GM19193 (cell line): ENCODE measurements around the gene MRPS26.

Source experiments
- POLR2A ChIP-seq: IDR thresholded peaks from 4 replicates; pipeline ENCODE4 v1.6.1; 2011; ENCODE audit not compliant: insufficient read depth, insufficient read length; ENCODE audit errors: extremely low read depth

Gene MRPS26

DNA sequence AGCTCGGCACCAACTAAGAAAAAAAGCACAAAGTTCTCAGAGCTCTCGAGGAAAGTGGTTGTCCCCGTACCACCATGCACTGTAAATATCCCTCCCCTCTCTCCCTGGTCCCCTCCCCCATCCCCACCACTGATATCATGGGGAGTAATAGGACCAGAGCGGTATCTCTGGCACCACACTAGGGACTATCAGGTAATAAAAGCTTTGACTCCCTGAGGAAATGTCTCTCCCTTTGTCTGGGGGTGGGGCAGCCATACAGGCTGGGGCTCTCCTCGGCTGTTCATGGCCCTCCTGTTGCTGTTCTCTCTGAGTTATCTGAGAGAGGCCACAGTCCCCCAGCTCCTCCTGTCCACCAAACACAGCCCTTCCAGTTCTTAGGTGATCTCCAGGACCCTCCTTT, 7.4 kb upstream of the MRPS26 start:
- TF ChIP-seq POLR2A = no peak

DNA sequence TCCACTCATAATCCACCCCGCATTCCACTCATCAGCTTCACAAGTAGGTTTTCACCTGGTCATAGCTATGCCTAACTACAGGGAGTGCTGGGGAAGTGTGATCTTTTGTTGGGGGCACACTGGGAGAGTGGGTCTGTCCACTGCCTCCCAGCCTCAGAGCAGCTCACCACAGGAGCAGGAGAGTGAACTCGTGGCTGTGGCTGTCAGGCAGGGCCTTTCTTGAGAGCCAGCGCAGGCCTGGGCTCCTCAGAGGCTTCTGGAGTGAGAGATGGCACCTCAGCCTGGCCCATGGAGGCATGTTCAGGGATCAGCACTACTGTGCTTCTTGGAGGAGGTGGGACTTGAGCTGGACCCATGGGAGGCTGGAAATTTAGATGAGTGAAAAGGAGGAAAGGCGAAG, 6.4 kb upstream of the MRPS26 start:
- TF ChIP-seq POLR2A = no peak

DNA sequence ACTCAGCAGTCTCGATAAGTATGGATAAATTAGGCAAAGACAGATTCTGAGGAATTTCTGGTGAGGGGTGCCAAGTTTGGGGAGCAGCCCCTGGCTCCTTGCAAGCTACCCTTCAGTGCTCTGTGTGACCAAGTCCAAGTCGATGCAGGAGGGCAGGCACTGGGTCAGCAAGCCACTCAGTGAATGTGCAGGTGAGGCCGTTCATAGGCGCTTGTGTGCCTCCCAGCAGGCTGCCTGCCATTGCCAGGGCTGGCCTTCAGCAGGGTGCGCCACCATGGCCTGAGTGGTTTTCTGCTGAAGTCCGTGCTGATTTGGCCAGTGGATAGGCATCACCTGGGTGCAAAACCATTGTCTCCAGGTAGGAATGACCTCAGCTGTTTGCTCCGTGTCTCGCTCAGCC, 5.8 kb upstream of the MRPS26 start:
- TF ChIP-seq POLR2A = no peak

DNA sequence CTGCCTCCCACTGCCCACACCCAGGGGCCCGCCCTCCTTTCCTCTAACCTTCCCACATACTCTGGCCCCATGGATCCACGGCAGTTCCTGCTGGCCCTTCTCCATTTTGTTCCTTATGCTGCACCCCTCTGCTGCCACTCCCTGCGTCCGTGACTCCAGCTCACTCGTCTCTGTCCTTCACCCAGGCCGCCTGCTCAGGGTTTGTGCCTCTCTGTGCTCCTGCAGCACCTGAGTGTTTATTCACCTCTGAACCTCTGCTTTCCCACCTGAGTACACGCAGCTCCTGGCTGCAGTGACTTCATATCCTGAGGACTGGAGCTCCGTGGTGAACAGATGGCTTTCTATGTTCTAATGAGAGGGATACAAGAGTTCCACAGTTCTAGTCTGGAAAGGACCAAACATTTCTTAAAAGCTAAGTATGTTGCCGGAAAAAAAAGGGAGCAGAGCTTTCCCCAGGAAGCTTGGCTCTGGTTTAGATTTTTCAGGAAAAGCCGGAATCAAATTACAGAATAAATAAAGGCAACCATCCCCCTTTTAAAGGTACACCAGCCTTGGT, 3.9 kb upstream of the MRPS26 start:
- no peak for TF ChIP-seq POLR2A

DNA sequence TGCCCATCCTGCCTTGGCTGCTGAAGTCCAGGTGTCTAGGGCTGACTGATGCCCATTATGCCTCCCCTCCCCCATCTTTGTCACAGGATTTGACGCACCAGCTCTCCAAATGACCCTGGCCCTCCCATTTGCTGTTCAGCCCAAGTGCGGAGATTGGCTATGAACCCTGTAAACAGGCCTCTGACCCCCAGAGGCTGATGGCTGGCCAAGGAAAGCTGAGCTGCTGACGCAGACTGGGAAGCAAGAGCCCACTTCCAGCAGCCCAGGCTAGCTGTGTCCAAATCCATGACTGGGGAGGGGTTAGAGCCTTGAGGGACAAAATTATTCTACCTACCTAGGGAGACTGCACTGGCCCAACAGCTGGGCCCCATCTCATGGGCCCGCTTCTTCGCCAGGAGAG, 3.2 kb upstream of the MRPS26 start:
- TF ChIP-seq POLR2A = no peak

DNA sequence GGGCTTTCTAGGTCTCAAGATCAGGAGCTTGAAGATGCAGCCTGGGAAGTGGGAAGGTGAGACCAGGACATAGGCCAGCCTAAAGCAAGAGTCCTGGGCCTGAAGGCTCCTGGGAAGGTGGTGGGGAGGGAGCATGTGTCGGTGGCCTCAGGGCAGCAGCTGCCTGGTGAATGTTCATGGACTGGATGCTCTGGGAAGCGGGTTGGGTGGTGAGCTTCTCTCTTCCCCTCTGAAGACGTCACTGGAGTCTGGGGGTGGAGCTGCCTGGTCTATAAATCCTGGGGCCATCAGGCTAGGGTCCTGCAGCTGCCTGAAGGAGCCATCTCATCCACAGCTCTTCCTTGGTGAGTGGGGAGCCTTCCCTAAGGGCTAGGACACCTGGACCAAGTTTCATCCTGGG, 2.5 kb upstream of the MRPS26 start, which contains the start of gene GNRH2:
Gene GNRH2, plus strand, starts transcription at position 301 of the 400 bp plus-strand sequence. CDS start 793 bp downstream, outside the sequence.
- no peak for TF ChIP-seq POLR2A

DNA sequence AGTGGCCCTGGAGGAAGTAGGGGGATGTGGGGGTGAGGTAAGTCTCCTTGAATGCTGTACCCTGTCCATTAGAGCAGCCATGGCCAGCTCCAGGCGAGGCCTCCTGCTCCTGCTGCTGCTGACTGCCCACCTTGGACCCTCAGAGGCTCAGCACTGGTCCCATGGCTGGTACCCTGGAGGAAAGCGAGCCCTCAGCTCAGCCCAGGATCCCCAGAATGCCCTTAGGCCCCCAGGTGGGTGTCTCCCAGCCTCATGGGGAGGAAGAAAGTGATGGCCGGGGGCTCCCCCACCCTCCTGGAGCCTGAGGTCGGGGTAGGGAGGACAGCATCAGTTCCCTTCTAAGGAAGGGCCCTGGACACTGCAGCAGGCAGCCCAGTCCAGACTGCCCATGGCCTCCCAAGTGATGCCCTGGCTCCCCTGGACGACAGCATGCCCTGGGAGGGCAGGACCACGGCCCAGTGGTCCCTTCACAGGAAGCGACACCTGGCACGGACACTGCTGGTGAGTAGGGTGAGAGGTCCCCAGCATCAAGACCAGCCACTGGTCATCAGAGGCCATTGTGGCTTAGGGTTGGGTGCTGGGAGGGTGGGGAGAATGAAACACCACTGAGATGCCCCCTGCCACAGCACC, 1.4 kb upstream of the MRPS26 start:
- TF ChIP-seq POLR2A = no peak

DNA sequence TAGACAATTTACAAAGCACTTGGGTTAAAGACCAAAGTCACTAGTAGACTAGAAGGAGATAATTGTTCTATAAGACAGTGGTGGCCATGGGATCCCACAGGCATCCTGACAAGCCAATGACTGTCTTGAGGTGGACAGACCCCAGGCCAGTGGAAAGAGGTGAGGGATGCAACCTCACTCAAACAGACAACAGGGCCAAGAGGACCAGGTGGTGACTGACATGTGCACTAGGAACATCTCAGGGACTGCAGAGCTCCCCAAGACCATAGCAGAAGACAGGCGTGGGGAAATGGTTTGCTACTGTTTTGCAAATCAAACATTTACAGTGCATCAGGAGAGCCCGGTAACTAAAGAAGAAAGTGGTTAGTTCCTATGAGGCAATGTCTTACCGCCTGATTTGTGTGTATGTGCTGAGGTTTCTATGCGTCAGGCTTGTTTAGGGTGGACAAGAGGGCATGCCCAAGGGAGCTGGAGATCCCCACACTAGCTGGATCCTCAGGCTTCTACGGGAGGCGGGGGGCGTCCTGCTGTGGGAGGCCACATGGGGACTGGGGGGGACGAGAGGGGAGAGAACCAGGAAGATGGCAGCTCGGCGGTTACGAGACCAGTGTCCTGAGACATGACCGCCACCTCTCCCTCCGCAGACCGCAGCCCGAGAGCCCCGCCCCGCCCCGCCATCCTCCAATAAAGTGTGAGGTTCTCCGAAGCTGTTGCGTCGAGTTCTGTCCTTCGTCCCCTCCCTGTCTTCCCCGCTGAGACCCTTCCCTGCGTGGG, 623 bp upstream of the MRPS26 start:
- no peak for TF ChIP-seq POLR2A

DNA sequence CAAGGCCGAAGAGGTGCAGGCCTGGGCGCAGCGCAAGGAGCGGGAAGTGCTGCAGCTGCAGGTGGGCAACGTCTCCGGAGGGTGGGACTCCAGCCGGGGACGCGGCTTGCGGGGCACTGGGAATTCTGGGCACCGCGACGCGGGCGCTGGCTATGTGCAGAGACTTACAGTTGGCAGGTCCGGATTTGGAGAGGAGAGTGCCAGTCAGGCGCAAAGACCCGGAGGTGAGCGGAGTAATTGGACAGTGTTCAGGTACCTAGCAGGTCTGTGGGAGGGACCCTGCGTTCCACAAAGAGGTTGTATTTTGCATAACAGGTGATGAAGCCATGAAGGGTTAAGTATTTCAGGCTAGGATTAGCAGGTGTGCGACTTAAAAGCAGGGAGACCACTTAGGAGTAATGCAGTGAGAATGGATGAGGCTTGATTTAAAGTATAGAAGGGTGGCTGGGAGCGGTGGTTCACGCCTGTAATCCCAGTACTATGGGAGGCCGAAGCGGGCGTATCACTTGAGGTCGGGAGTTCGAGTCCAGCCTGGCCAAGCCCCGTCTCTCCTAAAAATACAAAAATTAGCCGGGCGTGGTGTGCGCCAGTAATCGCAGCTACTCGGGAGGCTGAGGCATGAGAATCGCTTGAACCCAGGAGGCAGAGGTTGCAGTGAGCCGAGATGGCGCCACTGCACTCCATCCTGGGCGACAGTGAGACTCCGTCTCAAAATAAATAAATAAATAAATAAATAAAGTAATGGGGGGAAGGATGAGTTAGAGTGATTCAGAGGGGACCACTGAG, 1.0 kb downstream of the MRPS26 start:
- TF ChIP-seq POLR2A = no peak

DNA sequence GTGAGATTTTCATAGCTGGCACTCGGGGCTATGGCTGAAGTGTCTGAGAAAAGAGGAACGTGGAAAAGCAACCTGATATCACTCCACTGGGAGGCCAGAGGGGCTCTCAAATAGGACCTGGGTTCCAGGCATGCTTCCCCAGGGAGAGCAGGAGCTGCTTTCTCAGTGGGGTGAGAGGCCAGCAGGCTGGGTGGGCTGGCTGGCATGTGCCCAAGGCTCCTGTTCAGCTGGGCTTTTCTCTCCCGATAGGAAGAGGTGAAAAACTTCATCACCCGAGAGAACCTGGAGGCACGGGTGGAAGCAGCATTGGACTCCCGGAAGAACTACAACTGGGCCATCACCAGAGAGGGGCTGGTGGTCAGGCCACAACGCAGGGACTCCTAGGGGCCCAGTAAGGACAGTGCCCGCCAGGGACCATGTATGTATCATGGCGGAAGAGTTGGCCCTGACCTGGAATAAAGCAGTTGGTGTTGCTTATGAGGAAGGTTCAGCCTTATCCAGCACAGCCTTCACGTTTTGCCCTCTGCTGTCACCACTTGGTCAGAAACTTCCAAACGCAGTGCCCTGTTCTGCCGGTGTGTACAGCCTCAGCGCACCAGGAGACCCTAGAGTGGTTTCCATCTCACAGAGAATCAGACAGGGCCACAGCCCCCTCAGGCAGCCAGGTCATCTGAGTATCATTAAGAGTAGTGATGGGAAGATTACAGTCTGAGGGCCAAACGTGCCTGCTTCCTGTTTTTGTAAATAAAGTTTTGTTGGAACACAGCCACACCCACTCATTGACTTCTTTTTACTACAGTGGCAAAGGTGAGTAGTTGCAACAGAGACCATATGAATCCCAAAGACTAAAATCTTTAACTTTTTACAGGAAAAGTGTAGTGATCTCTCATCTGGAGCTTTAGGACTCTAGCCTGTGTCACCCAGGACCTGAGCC, 1.9 kb downstream of the MRPS26 start:
- TF ChIP-seq POLR2A = no peak

DNA sequence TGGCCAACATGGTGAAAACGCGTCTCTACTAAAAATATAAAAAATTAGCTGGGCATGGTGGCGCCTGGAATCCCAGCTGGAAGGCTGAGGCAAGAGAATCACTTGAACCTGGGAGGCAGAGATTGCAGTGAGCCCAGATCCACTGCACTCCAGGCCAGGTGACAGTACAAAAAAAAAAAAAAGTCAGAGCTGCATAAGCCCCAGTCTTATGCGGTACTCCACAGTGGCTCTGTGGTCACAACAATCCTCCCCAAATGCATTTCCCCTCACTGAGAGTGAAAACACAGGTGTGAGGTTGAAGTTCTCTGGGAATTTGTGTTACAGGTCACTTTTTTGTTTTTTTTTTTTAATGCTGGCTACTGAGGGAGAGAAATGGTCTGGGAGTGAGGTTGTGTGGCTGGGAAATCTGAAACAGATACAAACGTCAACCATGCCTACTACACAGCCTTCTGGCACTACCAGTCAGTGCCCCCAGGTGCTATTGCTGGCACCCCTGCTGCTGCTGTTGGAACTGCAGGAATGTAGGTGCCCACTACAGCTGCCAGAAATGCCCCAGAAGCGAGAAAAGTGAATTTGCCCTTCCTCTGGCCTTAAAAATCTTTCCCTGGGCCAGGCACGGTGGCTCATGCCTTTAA, 5.7 kb downstream of the MRPS26 start:
- no peak for TF ChIP-seq POLR2A

DNA sequence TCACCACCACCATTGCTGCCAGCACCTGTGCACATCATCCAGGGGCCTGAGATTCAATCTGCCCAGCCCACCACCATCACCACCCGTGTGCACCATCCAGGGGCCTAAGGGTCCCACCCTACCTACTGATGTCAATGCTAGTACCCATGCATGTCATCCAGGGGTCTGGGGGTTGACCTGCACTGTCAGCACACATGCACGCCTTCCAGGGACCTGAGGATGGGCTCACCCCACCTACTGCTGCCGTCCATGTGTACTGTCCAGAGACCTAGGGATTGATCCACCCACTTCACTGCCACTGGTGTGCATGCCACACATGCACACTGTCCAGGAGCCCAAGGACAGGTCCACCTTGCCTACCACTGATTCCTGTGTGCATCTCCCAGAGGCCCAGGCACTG, 13.6 kb downstream of the MRPS26 start:
- no peak for TF ChIP-seq POLR2A

DNA sequence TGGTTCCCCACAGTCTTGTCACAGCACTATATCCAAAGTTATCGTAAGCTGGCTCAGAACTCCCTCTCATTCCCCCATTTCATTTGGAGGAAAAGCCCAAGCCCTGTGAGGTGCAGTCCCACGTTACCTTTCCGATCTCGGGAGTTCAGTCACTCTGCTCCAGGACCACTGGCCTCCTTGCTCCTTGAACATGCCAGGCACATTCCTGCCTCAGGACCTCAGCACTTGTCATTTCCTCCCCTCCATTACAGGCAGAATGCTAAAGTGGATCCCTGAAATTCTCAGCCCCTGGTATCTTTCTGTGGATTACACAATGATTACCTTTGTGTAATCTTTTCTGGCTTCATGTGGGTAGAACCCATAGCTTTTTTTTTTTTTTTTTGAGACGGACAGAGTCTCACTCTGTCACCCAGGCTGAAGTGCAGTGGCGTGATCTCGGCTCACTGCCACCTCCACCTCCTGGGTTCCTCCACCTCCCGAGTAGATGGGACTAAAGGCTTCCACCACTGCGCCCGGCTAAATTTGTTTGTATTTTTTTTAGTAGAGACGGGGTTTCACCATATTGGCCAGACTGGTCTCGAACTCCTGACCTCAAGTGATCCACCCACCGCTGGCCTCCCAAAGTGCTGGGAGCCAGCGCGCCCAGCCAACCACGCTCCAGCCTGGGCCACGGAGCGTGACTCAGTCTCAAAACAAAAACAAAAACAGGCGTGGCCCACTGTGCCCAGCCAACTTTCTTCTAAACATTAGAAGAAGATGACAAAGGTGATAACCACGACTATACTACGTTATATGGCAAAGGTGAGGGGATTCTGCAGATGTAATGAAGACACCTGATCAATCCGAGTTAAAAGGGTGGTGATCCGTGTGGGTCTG, 21.5 kb downstream of the MRPS26 start:
- TF ChIP-seq POLR2A = no peak
